ENCODE results near the gene AATF.

AATF gene

GRCh38 chr17:36942019-36942599 is 6.6 kb upstream of the AATF start:
- DNase-seq: no peak

- DNase-seq: no peak
Observed at GRCh38 chr17:36942631-36943125, 6.1 kb upstream of the AATF start.

GRCh38 chr17:36943250-36944191 is 5.2 kb upstream of the AATF start:
- DNase-seq: no peak

GRCh38 chr17:36944553-36944952 is 4.2 kb upstream of the AATF start:
- DNase-seq: no peak

- no peak for DNase-seq
Observed at GRCh38 chr17:36945140-36945539, 3.6 kb upstream of the AATF start.

GRCh38 chr17:36945959-36946725 is 2.6 kb upstream of the AATF start:
- peak; percentile 19 for DNase-seq

- no peak for DNase-seq
Observed at GRCh38 chr17:36946726-36947091, 2.0 kb upstream of the AATF start.

GRCh38 chr17:36947922-36948716 is 635 bp upstream of the AATF start:
- peak; percentile 36 for DNase-seq

- peak; percentile 44 for DNase-seq
Observed at GRCh38 chr17:36949461-36949927, 740 bp downstream of the AATF start.

GRCh38 chr17:36950027-36950426 is 1.3 kb downstream of the AATF start:
- no peak for DNase-seq

- no peak for DNase-seq
Observed at GRCh38 chr17:36951084-36951789, 2.5 kb downstream of the AATF start.

GRCh38 chr17:36971508-36971907 is 22.8 kb downstream of the AATF start:
- no peak for DNase-seq

- no peak for DNase-seq
Observed at GRCh38 chr17:36972186-36972700, 23.5 kb downstream of the AATF start.

GRCh38 chr17:36972905-36973304 is 24.2 kb downstream of the AATF start:
- DNase-seq: no peak

GRCh38 chr17:36975922-36976515 is 27.3 kb downstream of the AATF start:
- DNase-seq: no peak

GRCh38 chr17:36977066-36977465 is 28.3 kb downstream of the AATF start:
- DNase-seq: no peak

GRCh38 chr17:36977568-36977967 is 28.8 kb downstream of the AATF start:
- DNase-seq: no peak

GRCh38 chr17:36978810-36979564 is 30.2 kb downstream of the AATF start:
- no peak for DNase-seq

GRCh38 chr17:36979565-36979941 is 30.8 kb downstream of the AATF start:
- no peak for DNase-seq

GRCh38 chr17:36980280-36980761 is 31.6 kb downstream of the AATF start:
- DNase-seq: peak; percentile 49
